ENCODE results near the gene CCDC85C. TPM values are rescaled to one million over a fixed set of nuclear protein-coding genes. Genes with fewer than 3 reads are reported as not detected.

Gene CCDC85C
- total and polyA plus RNA-seq, 2 of the 8 experiments (the other 6 are each of a cell fraction or from before 2014, with no cell fraction given) = 16.8 to 35.8 TPM

- FAIRE-seq (no peak), DNase-seq (ENCODE audit: low read depth in 1 of 2, low spot score in 2 of 2) (no peak)
- Histone ChIP-seq H3K9me3 (ENCODE audit: insufficient read depth in 2 of 2, low read depth in 1 of 2, low read length in 1 of 2) (no peaks in the 10 kb centered on the region), H3K23ac (ENCODE audit: insufficient read length) (no peak overlapping the region), H3K79me2 (ENCODE audit: control insufficient read depth in 1 of 2, insufficient read depth in 2 of 2, low read length in 2 of 2) (no peaks in the 10 kb centered on the region), H2BK5ac (ENCODE audit: low read depth, low read length) (no peak overlapping the region), H2BK120ac (replicated peaks; ENCODE audit: low read depth, low read length) (no peak overlapping the region), H3K4me1 (replicated peaks in 1 of 4; ENCODE audit: control insufficient read depth in 3 of 4, insufficient read depth in 4 of 4, low read length in 3 of 4) (no peaks in the 10 kb centered on the region), H3K14ac (ENCODE audit: insufficient read length) (no peak overlapping the region), H4K20me1 (replicated peaks in 1 of 2; ENCODE audit: control insufficient read depth in 1 of 2, insufficient read depth in 2 of 2, low read length in 2 of 2) (no peaks in the 10 kb centered on the region), H3K27me3 (replicated peaks in 1 of 4; ENCODE audit: control insufficient read depth in 3 of 4, extremely low read depth in 1 of 4, insufficient read depth in 3 of 4, low read length in 3 of 4) (no peaks in the 10 kb centered on the region; a peak in 1 of 7 replicates), H4K91ac (replicated peaks; ENCODE audit: insufficient read length, low read length) (no peak overlapping the region), H3K27ac (ENCODE audit: low read depth, low read length) (no peak overlapping the region), H2BK20ac (ENCODE audit: low read length) (no peak overlapping the region), H2BK12ac (ENCODE audit: low read depth, low read length) (no peak overlapping the region), H3K4me3 (ENCODE audit: extremely low read depth in 1 of 4, insufficient read depth in 2 of 4, low read depth in 3 of 4, low read length in 4 of 4) (no peak overlapping the region), H2AK5ac (ENCODE audit: low read depth, low read length) (no peak overlapping the region), H2BK15ac (ENCODE audit: low read length) (no peak overlapping the region), H3K9ac (replicated peaks in 1 of 4; ENCODE audit: extremely low read depth in 1 of 4, low read depth in 3 of 4, low read length in 3 of 4) (no peak overlapping the region), H2AFZ (ENCODE audit: low read length) (no peak overlapping the region), H3K4ac (replicated peaks; ENCODE audit: insufficient read length, low read depth, low read length) (no peak overlapping the region), H3K4me2 (ENCODE audit: insufficient read depth in 1 of 2, low read depth in 2 of 2, low read length in 2 of 2) (no peak overlapping the region), H3K36me3 (ENCODE audit: control insufficient read depth in 2 of 4, insufficient read depth in 4 of 4, low read length in 3 of 4) (no peaks in the 10 kb centered on the region), H4K5ac (ENCODE audit: insufficient read length, low read depth, low read length) (no peak overlapping the region), H3K56ac (replicated peaks; ENCODE audit: insufficient read length, low read depth, low read length) (no peak overlapping the region), H3K79me1 (ENCODE audit: low read depth, low read length) (no peaks in the 10 kb centered on the region), H3K23me2 (ENCODE audit: low read depth, low read length) (no peaks in the 10 kb centered on the region), H4K8ac (ENCODE audit: extremely low read depth, insufficient read depth, low read length) (no peak overlapping the region), H3K18ac (ENCODE audit: extremely low read depth, low read length) (no peak overlapping the region)
- ChIA-PET CTCF (ENCODE audit: partially characterized antibody) (interaction anchor here (0.6 to 1.3 kb wide), 2 partner anchors 9 to 19 kb away, joined by 3 read pairs; no protein-coding TSS in a partner anchor), POLR2A (ENCODE audit: partially characterized antibody) (interaction anchor here (0.6 kb wide), 1 partner anchor 14 kb away, joined by 3 read pairs; no protein-coding TSS in a partner anchor)
- 86% methylated on average over 7 of the region's 7 CpGs; no CpG with 5 or more reads in 1 of the 2 experiments for WGBS, 2 experiments (ENCODE audit: extremely low coverage in 1 of 2, insufficient coverage in 1 of 2, insufficient read length in 1 of 2, insufficient replicate concordance in 2 of 2, low coverage in 1 of 2, low lambda C conversion rate in 2 of 2, missing lambda C conversion rate in 1 of 2)
- no peak for TF ChIP-seq GABPA (IDR thresholded peaks at IDR 0.05; ENCODE audit: borderline replicate concordance, insufficient read depth, low read length)
- TF ChIP-seq CHD2 (IDR thresholded peaks at IDR 0.05; ENCODE audit: low read length) = no peak
Observed at GRCh38 chr14:99637624-99638023, 33.6 kb upstream of the CCDC85C start.

Measured in H1 (cell line).